ENCODE results near the gene FBXO22.
"Not testable (repeated sequence)": the region's sequence is repeated elsewhere in the genome, so short reads cannot be mapped to it uniquely, and the experiment has no call there.

The FBXO22 gene

GRCh38 chr15:75981149-75981815 lies 77.6 kb downstream of the FBXO22 start:
- no peak for DNase-seq (ENCODE audit: low spot score)

DNA sequence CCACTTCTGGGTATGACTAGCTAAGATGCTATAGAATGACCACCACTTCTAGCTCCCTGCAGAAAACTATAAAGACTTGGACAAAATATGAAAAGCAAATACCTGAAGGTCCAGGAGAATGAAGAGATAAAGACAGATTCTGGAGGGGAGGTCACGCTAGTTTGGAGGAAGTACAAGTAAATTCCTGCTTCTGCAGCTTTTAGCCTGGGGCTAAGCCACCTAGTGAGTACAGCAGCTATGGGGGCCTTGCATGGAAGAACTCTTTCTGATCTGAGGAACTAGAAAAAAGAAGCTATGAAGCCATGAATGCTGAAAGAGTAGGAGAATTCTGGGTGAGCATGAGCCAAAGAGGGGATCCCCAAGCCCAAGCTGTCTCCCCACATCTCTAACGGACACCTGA lies 78.8 kb downstream of the FBXO22 start:
- DNase-seq (ENCODE audit: low spot score), result no peak

DNA sequence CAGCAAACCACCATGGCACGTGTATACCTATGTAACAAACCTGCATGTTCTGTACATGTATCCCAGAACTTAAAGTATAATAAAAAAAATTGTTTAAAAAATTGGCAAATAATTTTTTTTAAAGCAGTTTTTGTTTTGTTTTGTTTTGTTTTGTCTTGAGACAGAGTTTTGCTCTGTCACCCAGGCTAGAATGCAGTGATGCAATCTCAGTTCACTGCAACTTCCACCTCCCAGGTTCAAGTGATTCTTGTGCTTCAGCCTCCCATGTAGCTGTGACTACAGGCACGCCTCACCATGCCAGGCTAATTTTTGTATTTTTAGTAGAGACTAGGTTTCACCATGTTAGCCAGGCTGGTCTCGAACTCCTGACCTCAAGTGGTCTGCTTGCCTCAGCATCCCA lies 81.0 kb downstream of the FBXO22 start:
- not testable (repeated sequence) for DNase-seq (ENCODE audit: low spot score)

DNA sequence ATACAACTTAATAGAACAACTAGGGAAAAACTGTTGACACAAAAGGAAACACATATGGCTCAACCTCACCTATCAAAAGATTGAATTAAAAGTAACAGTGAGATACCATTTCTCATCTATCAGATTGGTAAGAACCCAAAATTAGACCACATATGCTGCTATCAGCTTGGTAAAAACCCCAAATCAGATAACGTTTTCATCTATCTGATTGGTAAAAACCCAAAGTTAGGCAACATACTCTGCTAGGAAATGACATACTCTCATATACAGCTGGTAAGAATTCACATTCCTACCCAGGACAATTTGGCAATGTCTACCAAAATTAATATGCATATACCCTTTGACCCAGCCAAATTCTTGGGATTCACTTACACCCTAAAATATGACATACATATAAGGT lies 82.3 kb downstream of the FBXO22 start:
- DNase-seq (ENCODE audit: low spot score), result no peak

DNA sequence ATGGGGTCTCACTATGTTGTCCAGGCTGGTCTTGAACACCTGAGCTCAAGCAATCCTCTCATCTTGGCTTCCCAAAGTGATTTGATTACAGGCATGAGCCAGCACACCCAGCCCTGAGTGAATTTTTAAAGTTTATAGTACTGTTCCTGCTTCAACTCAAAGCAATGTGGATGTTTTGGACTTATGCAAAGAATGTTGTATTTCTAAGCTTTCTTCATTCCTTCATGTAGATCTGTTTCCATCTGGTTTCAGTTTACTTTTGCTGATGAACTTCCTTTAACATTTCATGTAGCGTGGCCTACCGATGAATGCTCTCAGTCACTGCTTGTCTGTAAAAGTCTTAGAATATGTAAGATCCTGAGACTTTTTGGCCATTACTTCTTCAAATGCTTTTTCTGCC lies 85.4 kb downstream of the FBXO22 start:
- no peak for DNase-seq (ENCODE audit: low spot score)

GRCh38 chr15:75989875-75990274 lies 86.2 kb downstream of the FBXO22 start:
- DNase-seq (ENCODE audit: low spot score), result no peak

Data from LoVo (cell line).